ENCODE data around the gene FAM83B. TPM values are rescaled to one million over a fixed set of nuclear protein-coding genes. Genes with fewer than 3 reads are reported as not detected.

FAM83B gene
- polyA plus RNA-seq, 1 of the 3 experiments (the other 2 are of a cell fraction): not detected

GRCh38 chr6:54801244-54801643, 45.3 kb upstream of the FAM83B start:
- Histone ChIP-seq H3K4me2 (no peak overlapping the region), H3K4me1 (ENCODE audit: control insufficient read depth in 1 of 2, insufficient read depth in 2 of 2, low read depth in 1 of 2, low read length in 1 of 2) (no peaks in the 10 kb centered on the region; a peak in 1 of 4 replicates), H3K9me2 (no peaks in the 10 kb centered on the region), H3K36me3 (replicated peaks in 1 of 2; ENCODE audit: control insufficient read depth in 1 of 2, insufficient read depth in 2 of 2, low read length in 1 of 2) (no peaks in the 10 kb centered on the region), H2AFZ (ENCODE audit: low read depth) (no peak overlapping the region), H3F3A (replicated peaks; ENCODE audit: insufficient read depth) (no peaks in the 10 kb centered on the region), H3K9ac (no peak overlapping the region), H3K27ac (ENCODE audit: low read depth in 2 of 2, low read length in 1 of 2) (no peak overlapping the region), H3K4me3 (ENCODE audit: low read depth in 2 of 2, low read length in 1 of 2) (no peak overlapping the region), H3K9me3 (no peaks in the 10 kb centered on the region), H4K20me1 (ENCODE audit: insufficient read depth) (no peaks in the 10 kb centered on the region), H3K79me2 (ENCODE audit: insufficient read depth) (no peaks in the 10 kb centered on the region), H3K27me3 (ENCODE audit: insufficient read depth) (no peaks in the 10 kb centered on the region)
- ChIA-PET CTCF (no interaction called here), POLR2A (no interaction called here)
- TF ChIP-seq TCF12 (IDR thresholded peaks at IDR 0.05) (no peak), NFIC (IDR thresholded peaks at IDR 0.05; ENCODE audit: borderline replicate concordance) (no peak), RFX5 (IDR thresholded peaks at IDR 0.05; ENCODE audit: low read length) (no peak), REST (IDR thresholded peaks at IDR 0.05; ENCODE audit: low read depth, low read length) (no peak), FOXJ3 (CRISPR knock-in tag; IDR thresholded peaks at IDR 0.05) (no peak), MXI1 (IDR thresholded peaks at IDR 0.05; ENCODE audit: low read depth, low read length) (no peak), CHD2 (IDR thresholded peaks at IDR 0.05; ENCODE audit: low read length, partially characterized antibody) (no peak), JUND (IDR thresholded peaks at IDR 0.05) (no peak), RXRA (IDR thresholded peaks at IDR 0.05; ENCODE audit: borderline replicate concordance, low read depth) (no peak), EP300 (IDR thresholded peaks at IDR 0.05; ENCODE audit: borderline replicate concordance in 1 of 2, low read depth in 1 of 2, low read length in 1 of 2) (no peak), USF1 (IDR thresholded peaks at IDR 0.05; ENCODE audit: borderline replicate concordance, low read depth) (no peak), NRF1 (IDR thresholded peaks at IDR 0.05; ENCODE audit: low read depth, low read length) (no peak), FOXM1 (IDR thresholded peaks at IDR 0.05; ENCODE audit: low read depth) (no peak), YY1 (IDR thresholded peaks at IDR 0.05; ENCODE audit: low read depth) (no peak), GABPA (IDR thresholded peaks at IDR 0.05; ENCODE audit: low read depth) (no peak), ZBTB33 (IDR thresholded peaks at IDR 0.05; ENCODE audit: borderline replicate concordance, low read depth) (no peak), MAX (IDR thresholded peaks at IDR 0.05; ENCODE audit: low read depth) (no peak), RCOR1 (IDR thresholded peaks at IDR 0.05; ENCODE audit: low read length) (no peak), TEAD4 (IDR thresholded peaks at IDR 0.05; ENCODE audit: borderline replicate concordance, insufficient read depth) (no peak), USF2 (IDR thresholded peaks at IDR 0.05; ENCODE audit: borderline replicate concordance, low read depth, low read length) (no peak)
- no peak for DNase-seq

All from SK-N-SH (cell line).